ENCODE data around the gene HIGD1A.
"Not testable (repeated sequence)": the region's sequence is repeated elsewhere in the genome, so short reads cannot be mapped to it uniquely, and the experiment has no call there.

HIGD1A gene

DNA sequence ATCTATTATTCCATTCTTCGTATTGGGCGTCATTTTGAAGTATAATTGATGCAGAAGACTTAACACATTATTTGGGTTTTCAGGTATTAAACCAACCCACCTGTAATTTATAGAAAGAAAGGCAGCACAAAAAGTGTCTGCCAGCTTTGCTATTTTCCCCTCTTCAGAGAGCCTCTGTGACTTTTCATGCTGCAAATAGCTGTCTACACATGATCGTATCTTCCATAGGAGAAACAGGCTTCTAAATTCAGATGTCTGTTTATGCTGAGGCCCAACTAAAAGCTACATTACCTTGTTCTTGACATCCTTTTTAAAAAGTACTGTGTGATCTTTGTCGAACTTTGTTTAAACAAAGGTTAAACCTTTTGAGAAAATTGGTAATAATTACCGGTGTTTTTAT, 10.0 kb upstream of the HIGD1A start:
- H3K36me3 ChIP-seq (ENCODE audit: control insufficient read depth, insufficient read depth, low read length) = no peaks in the 10 kb centered on the region
- H3K27ac ChIP-seq (ENCODE audit: insufficient read depth, low read depth, low read length, poor library complexity, severe bottlenecking) = no peak overlapping the region
- H3K4me1 ChIP-seq (ENCODE audit: control insufficient read depth, insufficient read depth, low read length) = no peaks in the 10 kb centered on the region
- H3K9me3 ChIP-seq (ENCODE audit: control insufficient read depth, low read length) = no peaks in the 10 kb centered on the region
- no peaks in the 10 kb centered on the region for H3K27me3 ChIP-seq (ENCODE audit: control insufficient read depth, insufficient read depth, low read length, poor library complexity, severe bottlenecking)
- no peak overlapping the region for H3K4me3 ChIP-seq (ENCODE audit: insufficient read depth, low read depth, low read length)
- WGBS, 2 experiments = 90 to 97% methylated on average over 3 to 5 of the region's 5 CpGs

DNA sequence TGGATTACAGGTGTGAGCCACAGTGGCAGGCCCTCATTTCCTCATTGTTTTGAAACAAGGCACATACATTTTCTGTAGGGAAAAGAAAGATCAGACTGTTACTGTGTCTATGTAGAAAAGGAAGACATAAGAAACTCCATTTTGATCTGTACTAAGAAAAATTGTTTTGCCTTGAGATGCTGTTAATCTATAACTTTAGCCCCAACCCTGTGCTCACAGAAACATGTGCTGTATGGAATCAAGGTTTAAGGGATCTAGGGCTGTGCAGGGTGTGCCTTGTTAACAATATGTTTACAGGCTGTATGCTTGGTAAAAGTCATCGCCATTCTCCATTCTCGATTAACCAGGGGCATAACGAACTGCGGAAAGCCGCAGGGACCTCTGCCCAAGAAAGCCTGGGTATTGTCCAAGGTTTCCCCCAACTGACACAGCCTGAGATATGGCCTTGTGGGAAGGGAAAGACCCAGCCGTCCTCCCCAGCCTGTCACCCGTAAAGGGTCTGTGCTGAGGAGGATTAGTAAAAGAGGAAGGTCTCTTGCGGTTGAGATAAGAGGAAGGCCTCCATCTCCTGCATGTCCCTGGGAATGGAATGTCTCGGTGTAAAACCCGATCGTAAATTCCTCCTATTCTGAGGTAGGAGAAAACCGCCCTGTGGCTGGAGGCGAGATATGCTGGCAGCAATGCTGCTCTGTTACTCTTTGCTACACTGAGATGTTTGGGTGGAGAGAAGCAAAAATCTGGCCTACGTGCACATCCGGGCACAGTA, 7.0 kb upstream of the HIGD1A start:
- not testable (repeated sequence) for H3K4me3 ChIP-seq (ENCODE audit: insufficient read depth, low read depth, low read length); H3K27ac ChIP-seq (ENCODE audit: insufficient read depth, low read depth, low read length, poor library complexity, severe bottlenecking); H3K9me3 ChIP-seq (ENCODE audit: control insufficient read depth, low read length); H3K4me1 ChIP-seq (ENCODE audit: control insufficient read depth, insufficient read depth, low read length); H3K36me3 ChIP-seq (ENCODE audit: control insufficient read depth, insufficient read depth, low read length); H3K27me3 ChIP-seq (ENCODE audit: control insufficient read depth, insufficient read depth, low read length, poor library complexity, severe bottlenecking)
- 86% methylated on average over 15 of the region's 15 CpGs for WGBS, 2 experiments

DNA sequence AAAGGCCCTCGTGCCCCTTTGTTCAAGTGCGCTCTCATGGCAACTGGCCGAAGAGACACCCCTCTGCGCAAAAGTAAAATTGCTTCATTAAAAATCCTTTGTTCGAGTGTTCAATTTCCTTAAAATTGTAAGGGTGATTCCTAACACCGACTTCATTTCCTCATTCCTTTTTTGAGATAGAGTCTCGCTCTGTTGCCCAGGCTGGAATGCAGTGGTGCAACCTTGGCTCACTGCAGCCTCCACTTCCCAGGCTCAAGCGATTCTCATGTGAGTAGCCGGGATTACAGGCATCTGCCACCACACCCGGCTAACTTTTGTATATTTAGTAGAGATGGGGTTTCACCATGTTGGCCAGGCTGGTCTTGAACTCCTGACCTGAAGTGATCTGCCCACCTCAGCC, 6.4 kb upstream of the HIGD1A start:
- H3K27me3 ChIP-seq (ENCODE audit: control insufficient read depth, insufficient read depth, low read length, poor library complexity, severe bottlenecking) = peaks cover 12% of the 10 kb centered on the region
- H3K36me3 ChIP-seq (ENCODE audit: control insufficient read depth, insufficient read depth, low read length); H3K4me3 ChIP-seq (ENCODE audit: insufficient read depth, low read depth, low read length); H3K27ac ChIP-seq (ENCODE audit: insufficient read depth, low read depth, low read length, poor library complexity, severe bottlenecking); H3K9me3 ChIP-seq (ENCODE audit: control insufficient read depth, low read length); H3K4me1 ChIP-seq (ENCODE audit: control insufficient read depth, insufficient read depth, low read length): not testable (repeated sequence)
- 89 to 90% methylated on average over 10 of the region's 10 CpGs for WGBS, 2 experiments

DNA sequence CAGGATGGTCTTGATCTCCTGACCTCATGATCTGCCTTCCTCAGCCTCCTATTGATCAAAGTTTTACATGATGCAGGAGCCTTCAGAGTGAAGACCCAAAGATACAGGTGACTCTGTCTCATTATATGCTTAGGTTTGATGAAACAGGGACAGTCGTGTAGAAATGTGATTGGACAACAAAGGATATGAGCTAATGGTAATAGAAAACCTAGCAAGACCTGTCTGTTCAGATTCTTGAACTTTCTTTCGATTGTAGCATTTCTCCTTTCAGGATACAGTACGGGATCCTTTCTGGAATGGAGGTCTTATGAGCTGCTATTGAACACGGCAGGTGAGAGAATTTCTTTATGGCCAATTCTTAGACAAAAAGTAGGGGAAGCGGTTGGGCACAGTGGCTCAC, 4.9 kb upstream of the HIGD1A start, which contains the start of gene ACKR2:
ACKR2 (plus strand) TSS at position 244 of the 400 bp plus-strand sequence. CDS start 55,058 bp downstream, outside the sequence.
- no peaks in the 10 kb centered on the region for H3K9me3 ChIP-seq (ENCODE audit: control insufficient read depth, low read length)
- peaks cover 4% of the 10 kb centered on the region for H3K4me1 ChIP-seq (ENCODE audit: control insufficient read depth, insufficient read depth, low read length)
- no peak within 1 kb of the TSS for H3K27ac ChIP-seq (ENCODE audit: insufficient read depth, low read depth, low read length, poor library complexity, severe bottlenecking)
- H3K36me3 ChIP-seq (ENCODE audit: control insufficient read depth, insufficient read depth, low read length) = no peaks in the 10 kb centered on the region
- H3K27me3 ChIP-seq (ENCODE audit: control insufficient read depth, insufficient read depth, low read length, poor library complexity, severe bottlenecking) = peaks cover 25% of the 10 kb centered on the region
- no peak within 1 kb of the TSS for H3K4me3 ChIP-seq (ENCODE audit: insufficient read depth, low read depth, low read length)
- 93 to 98% methylated on average over 5 of the region's 5 CpGs for WGBS, 2 experiments

GRCh38 chr3:42807929-42808328, 3.6 kb upstream of the HIGD1A start:
- WGBS, 2 experiments = 88 to 94% methylated on average over 2 of the region's 4 CpGs
- Histone ChIP-seq H3K4me3 (ENCODE audit: insufficient read depth, low read depth, low read length) (no peak overlapping the region), H3K9me3 (ENCODE audit: control insufficient read depth, low read length) (no peaks in the 10 kb centered on the region), H3K27ac (ENCODE audit: insufficient read depth, low read depth, low read length, poor library complexity, severe bottlenecking) (no peak overlapping the region), H3K36me3 (ENCODE audit: control insufficient read depth, insufficient read depth, low read length) (no peaks in the 10 kb centered on the region), H3K27me3 (ENCODE audit: control insufficient read depth, insufficient read depth, low read length, poor library complexity, severe bottlenecking) (peaks cover 25% of the 10 kb centered on the region), H3K4me1 (ENCODE audit: control insufficient read depth, insufficient read depth, low read length) (peaks cover 4% of the 10 kb centered on the region)

- WGBS, 2 experiments = 16 to 20% methylated on average over 23 of the region's 23 CpGs
- no peaks in the 10 kb centered on the region for H3K9me3 ChIP-seq (ENCODE audit: control insufficient read depth, low read length)
- H3K27me3 ChIP-seq (ENCODE audit: control insufficient read depth, insufficient read depth, low read length, poor library complexity, severe bottlenecking) = peaks cover 25% of the 10 kb centered on the region
- no peaks in the 10 kb centered on the region for H3K36me3 ChIP-seq (ENCODE audit: control insufficient read depth, insufficient read depth, low read length)
- peaks cover 4% of the 10 kb centered on the region for H3K4me1 ChIP-seq (ENCODE audit: control insufficient read depth, insufficient read depth, low read length)
- H3K27ac ChIP-seq (ENCODE audit: insufficient read depth, low read depth, low read length, poor library complexity, severe bottlenecking) = no peak overlapping the region
- H3K4me3 ChIP-seq (ENCODE audit: insufficient read depth, low read depth, low read length) = peak overlapping the region; percentile 84
Measured at GRCh38 chr3:42805141-42805821, 991 bp upstream of the HIGD1A start.

- Histone ChIP-seq H3K4me3 (ENCODE audit: insufficient read depth, low read depth, low read length) (peak overlapping the region; percentile 84), H3K27ac (ENCODE audit: insufficient read depth, low read depth, low read length, poor library complexity, severe bottlenecking) (no peak overlapping the region), H3K9me3 (ENCODE audit: control insufficient read depth, low read length) (no peaks in the 10 kb centered on the region), H3K36me3 (ENCODE audit: control insufficient read depth, insufficient read depth, low read length) (no peaks in the 10 kb centered on the region), H3K27me3 (ENCODE audit: control insufficient read depth, insufficient read depth, low read length, poor library complexity, severe bottlenecking) (peaks cover 25% of the 10 kb centered on the region), H3K4me1 (ENCODE audit: control insufficient read depth, insufficient read depth, low read length) (peaks cover 4% of the 10 kb centered on the region)
- 2 to 3% methylated on average over 13 of the region's 13 CpGs for WGBS, 2 experiments
Measured at GRCh38 chr3:42804831-42805132, 492 bp upstream of the HIGD1A start.

DNA sequence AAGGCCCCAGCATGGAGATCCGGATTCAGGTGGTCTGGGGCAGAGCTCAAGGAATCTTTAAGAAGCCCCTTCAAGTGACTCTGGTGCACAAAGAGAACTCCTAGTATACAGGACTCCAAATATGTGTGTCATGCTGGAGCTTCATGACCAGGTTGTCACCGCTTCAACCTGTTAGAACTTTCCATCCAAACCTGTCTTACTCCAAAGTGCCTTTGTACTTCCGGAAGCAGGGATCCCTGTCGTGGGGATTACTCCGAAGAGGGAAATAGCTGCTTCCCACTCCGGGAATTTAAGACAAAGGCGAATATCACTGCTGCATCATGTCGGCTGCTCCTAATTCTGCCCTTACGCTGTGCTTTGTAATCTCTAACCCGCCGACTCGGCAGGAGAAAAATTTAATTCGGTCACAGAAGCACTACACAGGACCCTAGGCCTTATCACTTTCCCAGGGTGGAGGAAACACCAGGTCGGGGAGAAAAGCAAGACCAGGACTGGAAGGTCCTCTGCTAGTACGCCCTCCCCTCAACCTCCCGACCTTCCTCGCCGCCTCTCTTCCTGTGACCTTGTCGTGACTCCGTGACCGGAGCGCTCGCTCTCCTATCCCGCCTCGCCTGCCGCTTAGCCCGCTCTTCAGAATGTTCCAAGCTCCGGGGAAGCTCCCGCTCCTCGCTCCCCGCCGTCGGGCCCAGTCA, 730 bp downstream of the HIGD1A start:
- Histone ChIP-seq H3K27ac (ENCODE audit: insufficient read depth, low read depth, low read length, poor library complexity, severe bottlenecking) (peak overlapping the region; percentile 83), H3K4me3 (ENCODE audit: insufficient read depth, low read depth, low read length) (peak overlapping the region; percentile 84), H3K36me3 (ENCODE audit: control insufficient read depth, insufficient read depth, low read length) (no peaks in the 10 kb centered on the region), H3K4me1 (ENCODE audit: control insufficient read depth, insufficient read depth, low read length) (peaks cover 4% of the 10 kb centered on the region), H3K27me3 (ENCODE audit: control insufficient read depth, insufficient read depth, low read length, poor library complexity, severe bottlenecking) (peaks cover 25% of the 10 kb centered on the region), H3K9me3 (ENCODE audit: control insufficient read depth, low read length) (no peaks in the 10 kb centered on the region)
- 0 to 1% methylated on average over 33 of the region's 33 CpGs for WGBS, 2 experiments

DNA sequence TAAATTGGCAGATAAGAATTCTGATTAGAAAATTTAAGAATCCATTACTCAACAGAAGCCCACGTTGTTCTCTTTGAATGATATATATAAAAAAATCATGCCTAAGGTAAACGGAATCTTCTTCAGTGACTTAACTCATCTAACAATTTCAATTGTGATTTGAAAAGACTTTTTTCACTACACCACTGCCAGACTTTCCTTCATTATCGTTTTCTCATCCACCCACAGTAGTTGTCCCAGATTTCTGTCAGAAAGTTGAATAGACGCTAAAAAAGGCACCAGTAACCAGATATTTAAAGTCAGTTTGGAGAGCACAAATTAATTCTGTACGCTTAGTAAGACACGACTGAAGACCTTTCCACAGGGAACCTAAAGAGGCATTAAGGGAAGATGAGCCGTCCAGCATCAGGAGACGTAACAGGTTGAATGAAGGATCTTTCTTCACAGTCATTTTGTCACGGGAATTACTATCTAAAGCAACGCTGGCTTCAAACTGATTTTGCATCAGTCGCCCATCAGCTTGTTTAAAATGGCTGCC, 1.3 kb downstream of the HIGD1A start:
- Histone ChIP-seq H3K4me3 (ENCODE audit: insufficient read depth, low read depth, low read length) (peak overlapping the region; percentile 84), H3K27me3 (ENCODE audit: control insufficient read depth, insufficient read depth, low read length, poor library complexity, severe bottlenecking) (peaks cover 25% of the 10 kb centered on the region), H3K9me3 (ENCODE audit: control insufficient read depth, low read length) (no peaks in the 10 kb centered on the region), H3K36me3 (ENCODE audit: control insufficient read depth, insufficient read depth, low read length) (no peaks in the 10 kb centered on the region), H3K4me1 (ENCODE audit: control insufficient read depth, insufficient read depth, low read length) (peaks cover 4% of the 10 kb centered on the region), H3K27ac (ENCODE audit: insufficient read depth, low read depth, low read length, poor library complexity, severe bottlenecking) (peak overlapping the region; percentile 83)
- WGBS, 2 experiments = 48 to 50% methylated on average over 10 of the region's 11 CpGs

DNA sequence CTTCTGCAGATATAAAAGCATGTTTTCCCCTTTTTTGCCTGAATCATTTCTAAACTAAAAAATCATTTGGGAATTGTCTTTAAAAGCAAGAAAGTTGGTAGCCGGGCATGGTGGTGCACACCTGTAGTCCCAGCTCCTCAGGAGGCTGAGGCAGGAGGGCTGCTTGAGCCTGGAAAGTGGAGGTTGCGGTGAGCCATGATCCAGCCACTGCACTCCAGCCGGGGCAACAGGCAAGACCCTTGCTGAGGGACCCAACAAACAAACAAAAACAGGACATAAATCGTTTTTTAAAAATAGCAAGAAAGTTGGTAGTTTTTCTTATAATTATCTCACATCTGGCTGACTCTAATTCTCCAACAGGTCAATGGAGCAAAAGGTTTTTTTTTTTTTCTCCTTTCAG, 2.5 kb downstream of the HIGD1A start:
- no peak overlapping the region for H3K4me3 ChIP-seq (ENCODE audit: insufficient read depth, low read depth, low read length)
- H3K9me3 ChIP-seq (ENCODE audit: control insufficient read depth, low read length) = no peaks in the 10 kb centered on the region
- peaks cover 24% of the 10 kb centered on the region for H3K27me3 ChIP-seq (ENCODE audit: control insufficient read depth, insufficient read depth, low read length, poor library complexity, severe bottlenecking)
- no peaks in the 10 kb centered on the region for H3K36me3 ChIP-seq (ENCODE audit: control insufficient read depth, insufficient read depth, low read length)
- no peak overlapping the region for H3K27ac ChIP-seq (ENCODE audit: insufficient read depth, low read depth, low read length, poor library complexity, severe bottlenecking)
- WGBS, 2 experiments = 81 to 93% methylated on average over 3 to 4 of the region's 4 CpGs
- H3K4me1 ChIP-seq (ENCODE audit: control insufficient read depth, insufficient read depth, low read length) = peaks cover 4% of the 10 kb centered on the region
